Activated T-helper 1 cell treated with anti-CD3 and anti-CD28 coated beads, Interleukin-2, amount 50 U/mL, for 16 hours (primary cell): ENCODE results near the gene WNT7B.

Source experiments
- DNase-seq, 2 donors: peaks; one replicate each; pipeline ENCODE4 v3.0.0-alpha.2; 2020; ENCODE audit warnings: low read depth in 1 of 2, low spot score in 1 of 2

Gene WNT7B

GRCh38 chr22:45959719-45960476, 17.1 kb downstream of the WNT7B start:
- DNase-seq = no peak

GRCh38 chr22:45958971-45959370, 18.0 kb downstream of the WNT7B start:
- no peak for DNase-seq

- DNase-seq = no peak
These were observed 19.1 kb downstream of the WNT7B start for GRCh38 chr22:45957826-45958225.

- DNase-seq = no peak
These were observed 23.8 kb downstream of the WNT7B start for GRCh38 chr22:45953178-45953577.

GRCh38 chr22:45952553-45952952, 24.4 kb downstream of the WNT7B start:
- DNase-seq = no peak

GRCh38 chr22:45952151-45952550, 24.8 kb downstream of the WNT7B start:
- no peak for DNase-seq

- DNase-seq = no peak
These were observed 27.1 kb downstream of the WNT7B start for GRCh38 chr22:45949891-45950290.

- no peak for DNase-seq
These were observed 27.6 kb downstream of the WNT7B start for GRCh38 chr22:45949258-45949870.

- no peak for DNase-seq
These were observed 28.8 kb downstream of the WNT7B start for GRCh38 chr22:45948081-45948648.

- DNase-seq = no peak
These were observed 30.0 kb downstream of the WNT7B start for GRCh38 chr22:45946805-45947600.

GRCh38 chr22:45945621-45946106, 31.3 kb downstream of the WNT7B start:
- DNase-seq = no peak

GRCh38 chr22:45942787-45943493, 34.0 kb downstream of the WNT7B start:
- DNase-seq = no peak

GRCh38 chr22:45942344-45942743, 34.6 kb downstream of the WNT7B start:
- no peak for DNase-seq

GRCh38 chr22:45938913-45939312, 38.0 kb downstream of the WNT7B start:
- DNase-seq = no peak

GRCh38 chr22:45937960-45938359, 39.0 kb downstream of the WNT7B start:
- no peak for DNase-seq

- DNase-seq = no peak
These were observed 41.4 kb downstream of the WNT7B start for GRCh38 chr22:45935573-45935972.

- DNase-seq = no peak
These were observed 42.2 kb downstream of the WNT7B start for GRCh38 chr22:45934659-45935341.

GRCh38 chr22:45934168-45934564, 42.8 kb downstream of the WNT7B start:
- no peak for DNase-seq

- no peak for DNase-seq
These were observed 43.3 kb downstream of the WNT7B start for GRCh38 chr22:45933506-45934167.

GRCh38 chr22:45932071-45932470, 44.9 kb downstream of the WNT7B start:
- DNase-seq = no peak
